Pancreas (tissue), 10 donors: ENCODE results near the gene CYP4A22. TPM values are rescaled to one million over a fixed set of nuclear protein-coding genes. Genes with fewer than 3 reads are reported as not detected.
A peak's percentile ranks its signal among the peaks of the same experiment; 100 is the strongest.

ENCODE experiments used
- ATAC-seq, 4 donors: fragments of 200-7000 bp; cut with Tn5 transposase; one replicate each; pipeline versions ENCODE4 v1.8.0 to v1.9.1; 2020; ENCODE audit warnings: mild to moderate bottlenecking in 4 of 4, moderate library complexity in 4 of 4
- DNase-seq, 6 donors: peaks; one replicate each; pipeline ENCODE4 v3.0.0-alpha.2; 2020
- FAIRE-seq: peaks from 2 replicates; lab custom pipeline; 2012; peaks lifted over from hg19 to GRCh38; lab: Jason Lieb, UNC
- H3K27ac ChIP-seq, 4 donors: fragments of 200-600 bp; sonication (generic); 1 replicate in 3 of 4; 2 replicates in 1 of 4; pipeline versions ENCODE4 v1.5.0 to v1.8.0; 2020
- H3K27me3 ChIP-seq, 4 donors: fragments of 200-600 bp; one replicate each; pipeline ENCODE4 v1.8.0; 2021
- H3K36me3 ChIP-seq, 3 donors: fragments of 200-600 bp; sonication (generic) in 1 of 3; one replicate each; pipeline versions ENCODE4 v1.5.0 to v1.8.0; 2020 to 2021
- H3K4me1 ChIP-seq, 3 donors: fragments of 200-600 bp; one replicate each; pipeline ENCODE4 v1.8.0; 2021
- H3K4me3 ChIP-seq, 4 donors: fragments of 200-600 bp; sonication (generic) in 2 of 4; one replicate each; pipeline versions ENCODE4 v1.5.0 to v1.8.0; 2020 to 2021
- H3K9me3 ChIP-seq, 4 donors: fragments of 200-600 bp; one replicate each; pipeline ENCODE4 v1.8.0; 2021
- CTCF ChIP-seq, 4 donors: fragments of 200-600 bp; sonication (generic) in 3 of 4; IDR thresholded peaks; one replicate each; pipeline versions ENCODE4 v1.5.0 to v1.8.0; 2021; ENCODE audit warnings: antibody characterized with exemption in 4 of 4
- WGBS, 2 donors: extraction: QIAGEN DNeasy Blood & Tissue Kit; methylation state at CpG; one replicate each; pipeline ENCODE4 v1.1.7; 2013; 5-methylcytosine and 5-hydroxymethylcytosine counted together
- intact Hi-C, 3 donors: fragments of 100-400 bp; cut with DNase I; formaldehyde crosslinking; loops; one replicate each; pipeline versions ENCODE4 v1.11.1 to v1.14.2; 2022
- polyA plus RNA-seq, 2 donors: library from polyadenylated mRNA; stranded (reverse); fragments of 200-250 nt; gene quantifications; one replicate each; pipeline ENCODE4 v1.2.3, GENCODE V29; 2013
- total RNA-seq, 6 donors: library from RNA; stranded (reverse); fragmentation: NEBNext Ultra II Directional in 4 of 6; extraction: Animal tissue kit (Norgen Biotek cat#: 25700) in 4 of 6; gene quantifications; one replicate each; pipeline versions ENCODE4 v1.2.1 to v1.2.4, GENCODE V29; 2021 to 2023
- donor health status: healthy with polysubstance abuse.
- donor health status: DM: no; HTN: no; CAD: no; lungs with moderate emphysema.
- donor health status: DM: no; HTN: no; CAD: no.
- donor health status: control.
- donor health status: control.
- donor health status: Bipolar disorder and iron deficiency.
- donor health status: DM: yes; HTN: yes; CAD: no.
- donor health status: DM: no; HTN: no; CAD: no.
- donor health status: DM: no; HTN: no; CAD: no.
- donor health status: DM: yes; HTN: yes; CAD: no.

Gene CYP4A22
- total and polyA plus RNA-seq, 8 donors, result 0.11 to 0.28 (median 0.19) TPM; not detected in 5

GRCh38 chr1:47179988-47180563 lies 42.8 kb downstream of the CYP4A22 start:
- H3K4me1 ChIP-seq, result peaks cover 0 to 12% (median 6%) of the 10 kb centered on the region in 3 donors
- H3K4me3 ChIP-seq, result peak overlapping the region in 2 of 4 donors; percentile 19 to 39
- H3K27ac ChIP-seq, result peak overlapping the region in 1 of 4 donors; percentile 50
- H3K9me3 ChIP-seq, result no peaks in the 10 kb centered on the region
- ATAC-seq (peak in 1 of 4 donors; percentile 4), FAIRE-seq (no peak), DNase-seq (no peak)
- no peak for TF ChIP-seq CTCF (IDR thresholded peaks at IDR 0.05)
- H3K27me3 ChIP-seq, result no peaks in the 10 kb centered on the region
- H3K36me3 ChIP-seq, result no peaks in the 10 kb centered on the region
- WGBS, 2 donors, result 54 to 56% methylated on average over 3 of the region's 3 CpGs
- intact Hi-C loops, result loop anchor here in 2 of 3 donors (10.0 kb wide), 4 partner anchors 85 to 545 kb away; partner anchors contain the start of gene FOXE3 (in 1 of the 2)

DNA sequence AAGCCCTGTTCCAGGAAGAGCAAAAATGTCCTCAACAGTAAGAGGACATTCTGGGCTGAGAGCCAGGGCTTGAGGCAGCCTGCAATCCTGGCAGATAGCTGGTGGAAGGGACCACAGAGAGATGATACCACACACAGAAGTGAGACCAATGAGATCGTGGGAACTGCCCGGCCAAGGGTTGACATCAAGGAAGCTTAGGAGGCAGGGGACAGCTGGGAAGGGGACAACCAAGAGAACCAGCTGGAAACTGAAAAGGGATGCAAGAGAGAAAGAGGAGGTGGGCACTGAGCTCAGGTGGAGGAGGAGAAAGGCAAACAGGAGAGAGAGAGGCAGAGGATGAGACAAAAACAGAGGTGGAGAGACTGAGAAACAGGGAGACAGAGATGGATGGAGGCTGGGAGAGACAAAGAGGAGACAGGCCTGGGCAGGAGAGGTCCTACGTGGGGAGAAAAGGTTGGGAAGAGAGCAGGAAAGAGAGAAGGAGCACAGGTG lies 43.4 kb downstream of the CYP4A22 start:
- no peak for TF ChIP-seq CTCF (IDR thresholded peaks at IDR 0.05)
- H3K27me3 ChIP-seq, result no peaks in the 10 kb centered on the region
- 58 to 76% methylated on average over 3 of the region's 3 CpGs for WGBS, 2 donors
- H3K4me1 ChIP-seq, result peaks cover 0 to 12% (median 6%) of the 10 kb centered on the region in 3 donors
- DNase-seq (peak in 1 of 6 donors; percentile 27), ATAC-seq (peak in 2 of 4 donors; percentile 7 to 9), FAIRE-seq (no peak)
- H3K4me3 ChIP-seq, result no peak overlapping the region
- no peaks in the 10 kb centered on the region for H3K9me3 ChIP-seq
- no peaks in the 10 kb centered on the region for H3K36me3 ChIP-seq
- no peak overlapping the region for H3K27ac ChIP-seq
- intact Hi-C loops, result loop anchor here in 2 of 3 donors (10.0 kb wide), 4 partner anchors 84 to 544 kb away; partner anchors contain the start of gene FOXE3 (in 1 of the 2)

DNA sequence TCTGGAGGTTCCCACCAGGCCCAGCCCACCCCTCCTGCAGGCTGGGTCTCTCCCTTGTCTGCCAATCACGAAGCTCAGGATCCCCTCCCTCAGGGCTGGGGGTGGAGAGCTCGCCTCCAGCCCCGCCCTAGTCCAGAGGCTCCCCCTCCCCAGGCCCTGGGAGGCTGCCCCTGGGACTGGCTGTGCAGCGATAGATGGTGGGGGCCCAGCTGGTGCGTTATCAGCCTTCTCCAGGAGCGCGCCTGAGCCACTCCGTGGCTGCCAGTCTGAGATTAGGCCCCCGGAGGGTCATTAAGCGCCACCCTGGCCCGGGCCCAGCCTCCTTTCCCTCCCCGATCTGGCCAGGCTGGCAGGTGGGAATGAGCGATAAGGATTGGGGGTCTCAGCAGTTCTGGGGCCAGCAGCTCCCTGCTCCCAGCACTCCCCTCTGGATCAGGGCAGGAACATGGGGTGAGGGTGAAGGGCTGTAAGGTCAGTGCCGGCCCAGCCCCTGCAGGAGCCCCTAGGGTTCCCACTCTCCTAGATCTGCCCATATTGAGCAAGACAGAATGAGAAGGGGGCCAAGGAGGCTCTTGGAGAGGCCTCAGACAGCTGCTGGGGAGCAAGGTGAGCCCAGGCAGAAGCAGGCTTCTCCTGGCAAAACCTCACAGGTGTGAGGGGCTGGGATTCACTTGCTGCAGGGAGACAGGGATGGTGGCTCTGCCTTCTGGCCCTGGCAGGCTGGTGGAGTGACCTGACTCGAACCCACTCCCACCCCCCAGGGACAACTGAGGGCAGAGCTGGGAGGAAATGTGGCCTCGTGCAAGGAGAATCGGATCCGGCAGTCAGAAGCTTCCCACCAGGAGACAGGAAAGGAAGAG lies 44.1 kb downstream of the CYP4A22 start:
- H3K4me1 ChIP-seq, result peaks cover 0 to 12% (median 6%) of the 10 kb centered on the region in 3 donors
- no peaks in the 10 kb centered on the region for H3K27me3 ChIP-seq
- DNase-seq (peak in 1 of 6 donors; percentile 57), ATAC-seq (no peak), FAIRE-seq (no peak)
- H3K36me3 ChIP-seq, result no peaks in the 10 kb centered on the region
- no peak overlapping the region for H3K4me3 ChIP-seq
- intact Hi-C loops, result loop anchor here in 2 of 3 donors (10.0 kb wide), 4 partner anchors 83 to 543 kb away; partner anchors contain the start of gene FOXE3 (in 1 of the 2)
- H3K27ac ChIP-seq, result no peak overlapping the region
- no peaks in the 10 kb centered on the region for H3K9me3 ChIP-seq
- WGBS, 2 donors, result 60% methylated on average over 16 to 18 of the region's 18 CpGs
- no peak for TF ChIP-seq CTCF (IDR thresholded peaks at IDR 0.05)

DNA sequence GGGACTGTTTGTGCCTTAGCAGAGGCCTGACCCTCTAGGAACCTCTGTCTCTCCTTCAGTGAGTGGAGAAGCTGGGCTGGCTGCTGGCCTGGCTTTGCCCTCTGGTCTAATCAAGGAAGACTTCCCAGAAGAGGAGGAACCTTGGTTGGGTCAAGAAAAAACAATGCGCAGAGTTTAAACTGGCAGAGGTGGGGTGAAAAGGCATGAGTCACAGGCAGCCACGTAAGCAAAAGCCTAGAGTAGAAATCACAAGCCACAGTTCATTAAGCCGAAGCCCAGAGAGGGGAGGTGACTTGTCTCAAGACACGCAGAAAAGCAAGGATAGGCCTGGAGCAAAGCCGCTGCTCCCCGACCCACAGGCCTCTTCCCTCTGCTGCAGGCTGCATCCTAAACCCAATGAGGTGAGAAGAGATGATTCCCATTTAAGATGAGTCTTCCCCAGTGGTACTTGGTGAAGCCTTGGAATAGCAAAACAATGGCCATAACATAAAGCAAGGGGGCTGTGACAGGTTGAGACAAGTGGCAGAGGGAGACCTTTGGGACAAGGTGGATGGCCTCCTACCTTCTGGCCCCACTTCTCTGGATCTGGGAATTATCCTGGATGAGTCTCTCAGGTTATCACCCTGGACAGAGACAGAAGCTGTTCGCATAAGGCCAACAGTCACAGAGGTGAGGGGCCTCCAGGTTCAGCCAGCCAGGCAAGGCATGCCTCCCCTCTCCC lies 44.9 kb downstream of the CYP4A22 start:
- DNase-seq (no peak), ATAC-seq (no peak), FAIRE-seq (no peak)
- Histone ChIP-seq H3K27ac (no peak overlapping the region), H3K4me3 (no peak overlapping the region), H3K9me3 (no peaks in the 10 kb centered on the region), H3K4me1 (peaks cover 0 to 12% (median 6%) of the 10 kb centered on the region in 3 donors), H3K36me3 (no peaks in the 10 kb centered on the region), H3K27me3 (no peaks in the 10 kb centered on the region)
- intact Hi-C loops, result loop anchor here in 2 of 3 donors (10.0 kb wide), 4 partner anchors 83 to 543 kb away; partner anchors contain the start of gene FOXE3 (in 1 of the 2)
- 75 to 92% methylated on average over 7 of the region's 7 CpGs for whole genome bisulfite sequencing, 2 donors
- no peak for TF ChIP-seq CTCF (IDR thresholded peaks at IDR 0.05)
